Measurements from ENCODE around the gene GRAMD4.

The GRAMD4 gene

GRCh38 chr22:46619830-46620501, at the start of gene GRAMD4:
Gene GRAMD4 (plus strand): TSS chr22:46620386. CDS start chr22:46626800, 6,414 bp downstream.
- DNase-seq (ENCODE audit: low spot score) = no peak

DNA sequence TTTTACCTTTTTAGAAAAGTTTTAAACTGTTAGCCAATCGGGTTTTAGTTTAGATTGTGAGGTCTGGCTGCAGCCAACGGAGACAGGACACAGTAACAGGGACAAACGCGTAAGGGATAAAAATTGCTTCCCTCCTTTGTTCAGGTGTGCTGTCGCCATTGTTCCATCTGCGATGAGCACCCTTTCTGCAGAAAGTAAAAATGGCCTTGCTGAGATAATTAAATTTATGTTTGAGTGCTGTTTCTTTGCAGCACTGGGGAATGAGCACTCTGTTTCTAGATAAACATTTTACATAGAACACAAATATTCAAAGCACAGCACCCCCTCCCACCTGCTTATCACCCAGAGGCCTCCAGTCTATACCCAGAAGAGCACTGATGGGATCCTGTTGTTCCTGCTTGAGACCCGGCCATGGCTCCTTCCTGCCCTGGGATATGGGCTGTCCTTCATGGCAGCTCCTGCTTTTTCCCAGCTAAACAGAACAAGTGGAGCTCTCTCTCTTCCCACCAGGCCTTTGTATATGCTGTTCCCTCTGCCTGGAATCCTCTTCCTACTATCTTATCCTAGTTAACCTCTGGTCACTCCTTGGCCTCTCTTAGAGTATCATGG, 48.4 kb upstream of the GRAMD4 start:
- DNase-seq (ENCODE audit: low spot score) = no peak

- DNase-seq (ENCODE audit: low spot score) = no peak
Observed at GRCh38 chr22:46572911-46573780, 47.0 kb upstream of the GRAMD4 start.

DNA sequence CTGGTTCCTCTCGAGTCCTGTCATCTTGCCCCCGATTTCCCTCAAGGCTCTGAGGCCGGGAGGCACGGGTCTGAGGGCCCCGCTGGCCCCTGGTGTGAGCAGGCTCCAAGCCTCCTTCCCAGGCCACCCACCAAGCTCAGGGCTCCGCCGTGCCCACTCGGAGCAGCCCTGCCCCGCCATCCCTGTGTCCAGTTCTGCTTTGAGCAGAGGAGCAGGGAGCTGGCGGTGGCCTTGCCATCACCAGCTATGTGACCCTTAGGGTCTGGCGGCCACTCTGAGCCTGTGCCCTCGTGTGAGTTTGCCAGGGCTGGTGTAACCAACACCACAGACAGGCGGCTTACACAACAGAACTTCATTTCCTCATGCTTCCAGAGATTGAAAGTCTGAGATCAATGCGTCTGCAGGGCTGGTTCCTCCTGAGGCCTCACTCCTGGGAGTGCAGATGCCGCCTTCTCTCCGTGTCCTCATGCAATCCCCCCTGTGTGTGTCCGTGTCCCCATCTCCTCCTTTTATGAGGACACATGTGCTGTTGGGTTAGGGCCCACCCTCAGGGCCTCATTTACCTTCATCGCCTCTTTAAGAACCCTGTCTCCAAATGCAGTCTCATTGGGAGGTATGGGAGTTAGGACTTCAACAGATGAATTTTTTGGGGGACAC, 46.3 kb upstream of the GRAMD4 start:
- DNase-seq (ENCODE audit: low spot score) = no peak

DNA sequence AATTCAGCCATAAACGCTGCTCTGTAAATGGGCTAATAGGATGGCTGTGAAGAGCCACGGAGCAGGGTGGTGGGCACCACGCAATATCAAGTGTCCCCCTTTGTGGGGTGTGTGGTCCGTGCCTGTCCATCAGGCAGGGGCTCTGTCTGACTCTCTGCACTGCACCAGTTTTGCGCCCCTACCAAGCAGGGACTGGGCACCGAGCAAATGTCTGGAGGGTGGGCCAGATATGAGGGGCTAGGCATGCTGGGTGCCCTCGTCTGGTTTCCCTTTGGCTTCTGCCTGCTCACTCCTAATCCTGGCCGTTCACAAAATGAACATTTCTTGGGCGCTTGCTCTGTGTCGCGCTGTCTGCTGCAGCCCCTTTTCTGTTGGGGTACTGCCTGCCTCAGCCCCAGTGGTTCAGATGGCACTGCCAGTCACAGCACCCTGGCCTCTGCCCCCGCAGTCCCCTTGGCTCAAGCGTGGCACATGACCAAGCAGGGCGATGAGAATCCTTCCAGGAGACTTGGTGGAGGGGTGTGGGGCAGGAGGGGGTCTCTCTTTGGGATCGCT, 45.7 kb upstream of the GRAMD4 start:
- no peak for DNase-seq (ENCODE audit: low spot score)

DNA sequence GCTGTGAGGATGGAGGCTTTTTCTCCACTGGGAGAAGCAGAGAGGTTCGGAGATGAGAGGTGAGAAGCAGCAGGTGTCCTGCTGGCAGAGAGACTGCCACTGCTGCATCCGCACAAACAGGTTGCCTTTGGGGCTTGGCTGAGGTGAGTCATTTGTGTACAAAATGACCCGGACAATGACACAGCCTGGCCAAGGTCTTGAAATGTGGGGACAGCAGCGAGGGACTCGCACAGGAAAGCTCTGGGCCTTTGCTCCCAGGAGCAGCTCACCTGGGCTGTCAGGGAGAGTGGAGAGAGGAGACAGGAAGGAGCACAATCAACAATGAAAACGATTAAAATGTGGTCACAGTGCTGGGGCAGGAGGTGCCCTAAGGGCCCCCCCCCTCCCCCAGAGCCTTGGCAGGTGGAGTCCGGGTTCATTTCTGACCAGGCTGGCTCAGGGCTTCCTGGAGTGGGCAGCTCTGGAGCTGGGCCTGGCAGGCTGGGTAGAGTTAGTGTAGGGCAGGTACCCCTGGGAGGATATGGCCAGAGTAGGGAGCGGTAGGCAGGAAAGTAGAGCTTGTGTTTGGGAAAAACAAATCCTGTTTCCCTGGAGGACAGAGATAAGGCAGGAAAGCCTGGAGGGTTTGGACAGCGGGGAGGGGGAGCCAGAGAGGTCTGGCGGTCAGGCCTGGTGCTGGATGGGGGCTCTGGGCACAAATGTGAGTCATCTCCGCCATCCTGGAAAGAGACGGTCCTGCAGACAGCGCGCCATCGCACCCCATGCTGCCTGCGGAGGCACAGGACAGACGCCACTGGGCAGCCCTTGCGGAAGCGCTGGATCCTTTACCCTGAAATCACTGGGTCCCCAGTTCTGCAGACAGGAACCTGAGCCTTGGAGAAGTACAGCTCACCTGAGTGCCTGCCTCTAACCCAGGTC, 44.9 kb upstream of the GRAMD4 start:
- DNase-seq (ENCODE audit: low spot score) = no peak

DNA sequence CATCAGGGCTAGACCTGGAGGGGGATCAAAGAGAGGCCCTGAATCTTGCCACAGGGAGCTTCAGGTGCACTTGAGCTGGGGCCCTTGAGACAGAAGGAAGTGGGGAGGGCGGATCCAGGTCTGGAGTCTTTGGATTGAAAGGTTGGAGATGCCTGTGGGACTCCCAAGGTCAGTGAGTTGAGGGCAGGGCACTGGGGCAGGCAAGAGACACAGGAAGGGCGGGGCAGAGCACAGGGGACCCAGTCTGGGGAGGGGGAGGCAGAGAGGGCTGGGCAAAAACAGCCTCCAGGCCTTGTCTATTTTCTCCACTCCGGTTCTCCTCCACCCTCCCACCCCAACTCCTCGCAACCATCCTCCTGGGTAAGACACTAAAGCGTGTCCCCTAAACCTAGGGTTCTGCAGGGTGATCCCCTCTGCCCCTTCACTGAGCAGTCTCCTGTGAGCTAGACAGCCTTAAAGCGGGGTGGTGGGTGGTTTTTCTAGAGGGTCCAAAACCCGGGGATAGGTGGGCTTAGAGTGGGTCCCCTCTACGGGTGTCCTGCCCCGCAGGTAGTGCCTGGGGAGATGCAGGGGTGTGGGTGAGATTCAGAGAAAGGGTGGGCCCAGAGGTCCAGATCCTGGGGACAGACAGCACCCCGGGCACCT, 44.2 kb upstream of the GRAMD4 start:
- DNase-seq (ENCODE audit: low spot score) = no peak

- DNase-seq (ENCODE audit: low spot score) = peak; percentile 94
Observed at GRCh38 chr22:46576556-46577367, 43.4 kb upstream of the GRAMD4 start.

DNA sequence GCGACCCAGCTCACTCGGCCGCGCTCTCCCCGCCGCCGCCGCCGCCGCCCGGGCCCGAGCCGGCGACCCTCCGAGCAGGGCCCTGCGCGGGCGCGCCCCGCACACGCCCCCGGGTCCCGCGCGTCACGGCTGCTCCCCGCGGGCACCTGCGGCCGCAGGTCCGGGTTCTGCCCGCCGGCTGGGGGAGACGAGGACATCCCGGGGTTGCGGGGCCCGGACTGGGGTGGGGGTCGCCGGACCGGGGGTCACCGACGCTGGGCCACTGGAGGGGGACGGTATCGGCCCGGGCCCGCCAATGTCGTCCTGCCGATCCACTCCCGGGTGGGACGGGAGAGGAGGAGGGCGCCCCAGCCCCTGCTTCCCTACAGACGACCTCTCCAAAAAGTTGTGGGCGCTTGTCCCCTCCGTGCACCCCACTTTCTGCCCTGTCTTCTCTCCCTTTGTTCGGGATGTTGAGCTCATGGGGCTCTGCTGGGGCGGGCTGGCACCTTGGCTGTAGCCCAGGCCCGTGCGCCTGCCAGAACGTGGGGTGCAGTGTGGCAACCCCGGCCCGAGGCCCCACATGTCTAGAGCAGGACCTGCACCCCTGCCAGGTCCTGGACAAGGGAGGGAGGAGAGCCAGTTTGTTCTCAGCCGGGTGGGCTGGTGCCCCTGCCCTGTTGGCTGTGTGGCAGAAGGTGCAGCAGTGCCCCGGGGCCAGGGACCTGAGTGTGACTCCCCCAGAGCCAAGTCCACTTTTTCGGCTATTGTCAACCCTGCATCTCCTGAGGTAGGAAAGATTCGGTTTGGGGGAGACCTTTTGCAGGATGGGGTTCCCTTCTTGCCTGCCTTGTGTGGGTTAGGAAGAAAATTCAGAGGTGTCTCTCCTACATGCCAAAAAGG, 42.6 kb upstream of the GRAMD4 start:
- DNase-seq (ENCODE audit: low spot score) = peak; percentile 54

DNA sequence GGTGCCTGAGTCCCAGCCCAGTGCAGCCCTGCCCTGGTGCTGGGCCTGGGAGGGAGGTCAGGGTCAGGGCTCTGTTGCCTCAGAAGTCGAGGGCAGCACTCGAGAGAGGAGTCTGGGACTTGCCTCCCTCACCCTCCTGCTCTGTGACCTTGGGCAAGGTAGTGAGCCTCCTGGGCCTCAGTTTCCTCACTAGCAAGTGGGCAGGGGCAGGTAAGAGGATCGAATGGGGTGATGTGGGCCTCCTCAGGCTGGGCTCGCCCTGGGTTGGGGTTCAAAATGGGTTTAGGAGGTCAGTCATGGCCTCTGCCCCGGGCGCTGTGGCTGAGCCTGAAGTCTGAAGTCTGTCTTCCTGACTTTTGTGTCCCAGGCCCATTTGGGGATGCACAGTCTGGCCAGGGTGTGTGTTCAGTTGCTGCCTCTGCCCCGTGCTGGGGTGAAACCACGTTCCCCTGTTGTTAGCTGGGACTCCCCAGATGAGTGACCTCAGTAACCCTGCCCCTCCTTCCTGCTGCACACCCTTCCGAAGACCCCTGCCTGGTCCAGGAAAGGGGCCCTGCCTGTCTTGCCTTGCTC, 41.8 kb upstream of the GRAMD4 start:
- no peak for DNase-seq (ENCODE audit: low spot score)

- DNase-seq (ENCODE audit: low spot score) = peak; percentile 65
Observed at GRCh38 chr22:46578824-46579561, 41.2 kb upstream of the GRAMD4 start.

GRCh38 chr22:46579751-46580449, 40.3 kb upstream of the GRAMD4 start:
- no peak for DNase-seq (ENCODE audit: low spot score)

DNA sequence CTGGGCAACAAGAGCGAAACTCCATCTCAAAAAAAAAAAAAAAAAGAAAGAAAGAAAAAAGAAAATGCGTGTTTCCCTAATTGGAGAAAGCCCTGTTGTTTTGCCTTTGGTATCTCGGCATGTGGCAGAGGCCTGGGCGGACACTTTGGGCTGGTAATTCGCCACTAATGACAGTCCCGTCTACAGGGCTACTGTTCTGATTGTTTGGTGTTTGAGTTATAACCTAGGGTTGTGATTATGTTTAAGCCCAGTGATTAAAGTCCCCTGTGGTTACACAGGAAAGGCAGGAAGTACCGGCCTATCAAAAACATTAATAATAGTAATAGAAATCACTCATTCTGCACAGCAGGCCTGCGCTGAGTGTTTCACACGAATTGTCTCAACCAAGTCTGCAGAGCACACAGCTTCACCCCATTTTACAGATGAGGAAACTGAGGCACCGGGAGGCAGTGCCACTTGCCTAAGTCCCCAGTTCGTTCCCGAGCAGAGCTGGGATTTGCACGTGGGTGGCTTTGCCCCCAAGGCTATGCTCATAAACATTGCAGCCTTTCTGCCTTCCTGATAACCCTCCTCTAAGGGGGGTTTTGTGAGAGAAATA, 39.1 kb upstream of the GRAMD4 start:
- DNase-seq (ENCODE audit: low spot score) = no peak

GRCh38 chr22:46581538-46582244, 38.5 kb upstream of the GRAMD4 start:
- DNase-seq (ENCODE audit: low spot score) = no peak

DNA sequence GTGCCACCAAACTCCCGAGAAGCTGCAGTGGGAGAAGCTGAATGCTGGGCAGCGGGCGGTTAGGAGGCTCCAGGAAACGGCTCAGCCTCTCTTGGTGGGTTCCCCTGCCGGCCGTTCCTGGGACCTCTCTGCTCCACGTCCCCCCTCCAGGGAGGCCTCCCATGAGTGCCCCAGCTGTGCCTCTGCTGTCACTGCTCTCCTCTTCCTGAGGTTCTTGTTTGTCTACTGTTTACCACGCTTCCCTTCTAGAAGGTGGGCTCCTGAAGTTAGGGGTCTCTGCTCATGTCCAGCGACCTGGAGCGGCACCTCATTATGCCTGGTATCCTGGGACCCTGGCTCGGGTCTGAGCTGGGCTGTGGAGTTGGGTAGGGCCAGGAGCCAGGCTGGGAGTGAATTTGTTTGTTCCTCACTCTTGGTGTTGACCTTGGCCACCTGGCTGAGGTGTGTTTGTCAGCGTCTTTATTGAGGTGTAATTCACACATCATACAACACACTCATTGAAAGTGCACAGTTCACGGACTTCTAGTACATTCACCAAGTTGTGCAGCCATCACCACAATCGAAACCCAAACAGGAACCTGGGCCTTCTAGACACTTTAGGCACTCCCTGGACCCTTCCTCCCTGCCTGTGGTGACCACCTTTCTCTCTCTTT, 37.8 kb upstream of the GRAMD4 start:
- DNase-seq (ENCODE audit: low spot score) = no peak

Data from AG08396 (cell line).